GM12875 (cell line): Measurements from ENCODE around the gene CGB1.

Experiments
- H3K4me3 ChIP-seq: one replicate; pipeline ENCODE4 v1.5.1; 2011; ENCODE audit warnings: low read depth, low read length, control low read depth
- TF ChIP-seq, protein P1 (sequence below): IDR thresholded peaks from 2 replicates; pipeline ENCODE4 v1.5.1; 2011; ENCODE audit warnings: low read depth, mild to moderate bottlenecking, control low read depth, inconsistent platforms, low read length, moderate library complexity, borderline replicate concordance; ENCODE audit not compliant: insufficient read depth

CGB1 gene

DNA sequence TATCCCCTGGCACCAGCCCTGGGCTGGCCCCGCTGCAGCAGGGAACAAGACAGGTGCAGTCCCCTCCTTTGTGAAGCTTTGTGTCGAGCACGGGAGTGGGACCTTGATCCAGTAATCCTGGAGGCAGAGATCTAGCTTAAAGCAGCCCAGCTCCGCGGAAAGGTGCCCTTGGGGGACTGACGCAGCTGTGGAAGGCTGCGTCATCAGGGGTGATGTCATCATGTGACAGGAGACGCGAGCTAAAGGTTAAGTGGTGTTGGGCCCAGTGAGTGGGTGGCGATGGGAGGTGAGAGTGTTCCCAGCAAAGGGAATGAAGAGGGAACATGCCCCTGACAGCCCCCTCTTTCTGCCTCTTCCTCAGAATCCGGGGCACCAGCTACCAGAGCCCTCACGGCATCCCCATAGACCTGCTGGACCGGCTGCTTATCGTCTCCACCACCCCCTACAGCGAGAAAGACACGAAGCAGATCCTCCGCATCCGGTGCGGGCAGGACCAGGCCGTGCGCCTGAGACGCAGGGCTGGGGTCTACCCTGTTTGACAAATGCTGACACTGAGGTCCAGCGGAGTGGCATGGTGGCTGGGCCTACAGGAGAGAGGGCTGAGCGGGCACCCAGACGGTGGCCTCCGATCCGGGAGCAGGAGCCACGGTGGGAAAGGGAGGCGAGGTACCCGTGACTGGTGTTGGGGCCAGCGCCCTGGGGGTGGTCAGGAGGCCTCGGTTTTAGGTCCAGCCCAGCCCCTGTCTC lies 22.4 kb downstream of the CGB1 start:
- no peak overlapping the region for H3K4me3 ChIP-seq
- TF ChIP-seq, protein P1, sequence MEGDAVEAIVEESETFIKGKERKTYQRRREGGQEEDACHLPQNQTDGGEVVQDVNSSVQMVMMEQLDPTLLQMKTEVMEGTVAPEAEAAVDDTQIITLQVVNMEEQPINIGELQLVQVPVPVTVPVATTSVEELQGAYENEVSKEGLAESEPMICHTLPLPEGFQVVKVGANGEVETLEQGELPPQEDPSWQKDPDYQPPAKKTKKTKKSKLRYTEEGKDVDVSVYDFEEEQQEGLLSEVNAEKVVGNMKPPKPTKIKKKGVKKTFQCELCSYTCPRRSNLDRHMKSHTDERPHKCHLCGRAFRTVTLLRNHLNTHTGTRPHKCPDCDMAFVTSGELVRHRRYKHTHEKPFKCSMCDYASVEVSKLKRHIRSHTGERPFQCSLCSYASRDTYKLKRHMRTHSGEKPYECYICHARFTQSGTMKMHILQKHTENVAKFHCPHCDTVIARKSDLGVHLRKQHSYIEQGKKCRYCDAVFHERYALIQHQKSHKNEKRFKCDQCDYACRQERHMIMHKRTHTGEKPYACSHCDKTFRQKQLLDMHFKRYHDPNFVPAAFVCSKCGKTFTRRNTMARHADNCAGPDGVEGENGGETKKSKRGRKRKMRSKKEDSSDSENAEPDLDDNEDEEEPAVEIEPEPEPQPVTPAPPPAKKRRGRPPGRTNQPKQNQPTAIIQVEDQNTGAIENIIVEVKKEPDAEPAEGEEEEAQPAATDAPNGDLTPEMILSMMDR, result no peak

GRCh38 chr19:49011194-49011593 lies 25.5 kb downstream of the CGB1 start:
- no peak overlapping the region for H3K4me3 ChIP-seq
- TF ChIP-seq, protein P1, result no peak

DNA sequence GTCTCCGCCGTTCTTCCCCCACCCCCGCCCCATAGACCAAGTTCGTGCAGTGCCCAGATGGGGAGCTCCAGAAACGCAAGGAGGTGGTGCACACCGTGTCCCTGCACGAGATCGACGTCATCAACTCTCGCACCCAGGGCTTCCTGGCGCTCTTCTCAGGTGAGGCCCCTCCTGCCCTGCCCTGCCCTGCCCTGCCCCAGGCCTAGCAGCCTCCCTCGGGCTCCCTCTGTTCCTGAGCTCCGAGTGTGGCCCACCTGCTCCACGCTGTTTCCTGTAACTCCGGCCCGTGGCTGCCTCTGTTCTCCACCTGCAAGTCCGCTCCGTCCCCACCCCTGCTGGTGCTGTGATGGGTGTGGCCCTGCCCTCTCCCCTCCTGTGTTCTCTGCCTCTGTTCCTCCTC lies 26.2 kb downstream of the CGB1 start:
- no peak overlapping the region for H3K4me3 ChIP-seq
- TF ChIP-seq, protein P1, result no peak

DNA sequence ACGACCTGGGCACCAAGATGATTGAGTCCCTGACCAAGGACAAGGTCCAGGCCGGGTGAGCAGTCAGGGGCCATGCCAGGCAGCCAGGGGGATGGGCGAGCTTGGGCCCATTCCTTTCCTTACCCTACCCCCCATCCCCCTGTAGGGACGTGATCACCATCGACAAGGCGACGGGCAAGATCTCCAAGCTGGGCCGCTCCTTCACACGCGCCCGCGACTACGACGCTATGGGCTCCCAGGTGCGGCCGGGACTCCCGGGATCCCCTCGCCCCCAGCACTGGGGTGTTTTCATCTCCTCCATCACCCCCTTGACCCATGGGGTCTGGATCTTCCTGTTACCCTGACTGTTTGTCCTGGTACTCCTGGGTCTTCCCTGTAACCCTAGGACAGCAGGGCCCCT lies 26.9 kb downstream of the CGB1 start:
- TF ChIP-seq, protein P1, result no peak

GRCh38 chr19:49006905-49007304 lies 29.8 kb downstream of the CGB1 start:
- TF ChIP-seq, protein P1, result no peak
- H3K4me3 ChIP-seq, result no peak overlapping the region

More for the DNA sequence above, 26.9 kb downstream of the CGB1 start:
- no peak overlapping the region for H3K4me3 ChIP-seq

GRCh38 chr19:49004964-49005614 lies 31.6 kb downstream of the CGB1 start:
- TF ChIP-seq, protein P1, result no peak
- no peak overlapping the region for H3K4me3 ChIP-seq

GRCh38 chr19:49004133-49004532 lies 32.6 kb downstream of the CGB1 start:
- TF ChIP-seq, protein P1, result no peak
- no peak overlapping the region for H3K4me3 ChIP-seq
